Measurements from ENCODE around the gene SPAG7.

SPAG7 gene

DNA sequence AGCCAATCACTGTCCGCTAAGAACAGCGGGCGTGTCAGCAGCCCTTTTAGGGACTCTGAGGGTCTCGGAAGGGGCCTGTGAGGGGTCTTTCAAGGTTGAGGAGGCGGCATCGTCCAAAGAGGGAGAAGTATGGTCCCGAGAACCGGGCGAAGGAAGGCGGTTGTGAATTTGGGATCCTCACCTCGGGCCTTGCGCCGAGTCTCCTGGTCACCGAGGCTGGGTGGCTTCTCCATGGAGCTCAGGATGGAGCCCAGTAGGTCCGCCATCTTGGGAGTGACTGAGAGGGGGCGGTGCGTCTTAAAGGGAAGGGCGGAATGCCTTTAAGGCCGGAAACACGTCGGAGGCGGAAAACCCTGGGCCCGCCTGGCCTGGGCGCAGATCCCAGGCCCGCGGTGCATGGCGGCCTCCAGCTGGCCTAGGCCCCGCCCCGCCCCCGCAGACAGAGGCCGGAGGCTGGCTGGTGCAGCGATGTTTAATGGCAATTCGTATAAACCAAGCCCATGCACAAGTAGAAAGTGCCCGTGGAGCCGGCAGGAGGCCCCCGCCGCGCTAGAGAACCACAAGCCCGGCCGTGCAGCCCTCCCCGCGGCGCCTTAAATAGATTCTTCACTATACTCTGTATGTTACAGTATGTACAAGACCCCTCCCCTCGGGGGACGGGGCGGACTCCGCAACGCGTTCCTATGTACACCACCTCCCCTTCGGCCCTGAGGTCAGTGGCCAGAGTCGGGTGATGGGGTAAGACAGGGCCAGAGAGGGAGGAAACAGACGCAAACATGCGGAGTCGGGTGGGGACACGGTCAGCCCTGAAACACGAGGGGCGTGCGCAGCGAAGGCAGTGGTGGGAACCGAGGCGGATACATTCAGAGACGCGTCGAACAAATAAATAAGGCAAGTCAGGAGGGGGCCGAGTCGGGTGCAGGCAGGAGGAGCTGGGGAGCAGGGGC lies at the start of gene SPAG7:
TSS of gene SPAG7 (minus strand) at position 279 of the 947 bp plus-strand sequence. CDS start at position 266, 13 bp downstream.
- peak; percentile 95 for DNase-seq

DNA sequence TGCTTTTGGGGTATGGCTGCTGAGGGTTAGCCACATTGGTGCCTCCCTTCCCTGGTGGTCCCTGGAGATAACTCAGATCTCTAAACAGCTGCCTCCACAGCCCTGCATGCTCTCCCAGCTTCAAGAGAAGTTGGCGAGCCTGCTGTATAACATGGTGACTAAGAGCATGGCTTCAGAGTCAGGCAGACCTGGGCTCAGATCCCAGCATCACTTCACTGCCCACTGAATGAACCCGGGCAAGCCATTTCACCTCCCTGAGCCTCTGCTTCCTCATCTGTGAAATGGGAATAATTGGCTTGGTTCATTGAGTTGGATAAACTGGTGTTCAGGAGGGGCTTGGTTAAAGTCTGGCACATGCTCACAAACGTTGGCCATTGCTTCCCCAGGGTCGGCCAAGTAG lies 46.7 kb upstream of the SPAG7 start:
- no peak for DNase-seq

DNA sequence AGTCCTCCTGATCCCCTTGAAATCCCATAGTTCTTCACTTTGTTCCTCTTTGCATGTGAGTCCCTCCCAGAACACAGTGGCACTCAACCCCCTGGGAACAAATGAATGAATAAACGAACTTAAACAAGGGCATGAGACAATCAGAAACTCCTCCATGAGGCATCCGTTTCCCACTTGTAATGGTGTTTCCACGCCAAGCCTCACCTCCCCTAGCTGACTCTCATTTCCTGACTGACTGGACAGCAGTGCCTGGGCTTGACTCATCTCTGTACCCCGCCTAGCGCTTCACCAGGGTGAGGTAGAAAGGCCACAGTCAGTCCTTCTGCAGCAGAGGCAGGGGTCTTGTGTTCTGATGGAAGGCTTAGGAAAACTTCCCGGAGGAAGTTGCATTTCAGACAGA lies 44.3 kb upstream of the SPAG7 start:
- no peak for DNase-seq

DNA sequence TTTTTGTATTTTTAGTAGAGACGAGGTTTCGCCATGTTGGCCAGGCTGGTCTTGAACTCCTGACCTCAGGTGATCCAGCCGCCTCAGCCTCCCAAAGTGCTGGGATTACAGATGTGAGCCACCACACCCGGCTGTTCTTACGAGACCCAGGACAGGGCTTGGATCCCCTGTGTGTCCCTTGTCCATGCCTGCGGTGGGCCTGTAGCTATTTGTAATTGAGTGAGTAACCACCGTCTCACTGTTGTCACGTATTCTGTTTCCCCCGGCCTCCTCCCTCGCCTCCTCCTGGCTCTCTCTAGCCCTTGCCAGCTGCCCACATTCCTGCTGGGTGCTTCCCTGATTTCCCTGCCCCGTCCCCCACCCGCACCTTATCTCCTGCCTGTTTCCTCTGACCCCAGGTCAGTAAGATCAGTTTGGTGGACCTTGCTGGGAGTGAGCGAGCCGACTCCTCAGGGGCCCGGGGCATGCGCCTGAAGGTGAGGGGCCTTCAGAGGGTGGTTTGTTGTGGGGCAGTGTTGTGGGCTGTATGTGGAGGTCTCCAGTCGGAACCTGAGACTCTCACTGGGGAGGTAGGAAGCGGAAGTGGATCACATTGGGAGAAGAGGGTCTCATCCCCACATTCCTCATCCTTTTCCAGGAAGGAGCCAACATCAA lies 35.7 kb upstream of the SPAG7 start:
- no peak for DNase-seq

DNA sequence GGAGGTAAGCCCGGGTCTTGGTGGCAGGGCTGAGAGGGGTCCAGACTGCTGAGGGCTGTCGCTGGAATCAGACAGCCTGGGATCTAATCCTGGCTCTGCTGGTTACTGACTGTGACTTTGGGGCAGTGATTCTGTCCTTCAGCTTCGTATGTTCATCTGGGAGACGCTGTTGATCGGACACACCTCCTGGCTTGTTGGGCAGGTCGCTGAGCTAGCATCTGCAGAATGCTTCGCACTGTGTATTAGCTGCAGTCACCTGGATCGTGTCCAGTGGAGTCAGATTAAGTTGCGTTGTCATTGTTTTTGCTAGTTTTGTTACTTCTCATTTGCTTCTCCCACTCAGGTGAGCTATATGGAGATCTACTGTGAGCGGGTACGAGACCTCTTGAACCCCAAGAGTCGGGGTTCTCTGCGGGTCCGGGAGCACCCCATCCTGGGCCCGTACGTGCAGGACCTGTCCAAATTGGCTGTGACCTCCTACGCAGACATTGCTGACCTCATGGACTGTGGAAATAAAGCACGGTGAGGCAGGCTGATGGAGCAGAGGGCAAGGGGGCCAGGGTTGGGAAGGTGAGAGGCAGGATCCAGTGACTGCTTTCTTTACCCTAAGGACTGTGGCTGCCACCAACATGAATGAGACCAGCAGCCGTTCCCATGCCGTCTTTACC lies 34.6 kb upstream of the SPAG7 start:
- no peak for DNase-seq

DNA sequence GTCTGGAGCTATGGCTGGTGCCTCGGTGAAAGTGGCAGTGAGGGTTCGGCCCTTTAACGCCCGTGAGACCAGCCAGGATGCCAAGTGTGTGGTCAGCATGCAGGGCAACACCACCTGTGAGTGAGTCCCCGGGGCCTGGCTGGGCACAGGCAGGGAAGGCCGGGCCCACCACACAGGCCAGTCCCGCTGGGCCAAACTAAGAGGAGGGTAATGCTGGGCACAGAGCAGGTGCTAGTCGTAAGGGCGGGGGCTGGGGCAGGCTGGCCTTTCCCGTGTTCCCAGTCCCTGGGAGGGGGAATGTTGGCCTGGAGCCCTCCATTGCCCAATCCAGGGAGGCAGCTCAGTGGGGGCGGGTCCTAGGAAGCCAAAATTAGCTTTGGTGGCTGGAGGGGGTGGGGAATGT lies 32.6 kb upstream of the SPAG7 start:
- DNase-seq = no peak

DNA sequence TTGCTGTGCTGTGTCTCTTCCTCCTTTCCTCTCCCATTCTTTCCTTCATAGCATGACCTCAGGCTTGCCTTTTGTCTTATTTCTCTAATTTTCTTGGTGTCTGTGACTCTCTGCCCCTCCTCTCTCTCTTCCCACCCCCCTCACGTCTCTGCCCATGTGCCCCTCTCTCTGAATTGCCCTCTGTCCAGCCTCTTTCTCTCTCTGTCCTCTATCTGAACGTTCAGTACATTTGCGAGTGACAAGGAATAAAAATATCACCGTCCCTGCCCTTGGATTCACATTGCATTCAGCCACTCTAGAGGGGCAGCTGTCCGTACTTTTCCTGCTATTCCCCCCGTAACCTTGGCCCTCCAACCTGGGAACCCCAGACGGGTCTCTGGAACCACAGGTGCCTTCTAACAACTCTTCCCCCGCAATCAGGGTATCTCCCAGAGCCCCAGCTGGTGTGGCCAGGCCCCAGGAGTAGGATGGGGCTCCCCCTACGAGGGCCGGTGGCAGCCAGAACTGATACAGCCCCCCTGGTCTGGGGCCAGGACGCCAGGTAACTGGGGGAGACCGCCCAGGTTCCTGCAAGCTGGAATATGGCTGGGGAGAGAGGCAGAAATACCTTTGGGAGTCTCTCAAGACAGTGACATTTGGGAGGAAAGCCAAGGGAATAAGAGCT lies 31.9 kb upstream of the SPAG7 start:
- DNase-seq = no peak

- peak; percentile 16 for DNase-seq
Measured at GRCh38 chr17:4998732-4999429, 31.3 kb upstream of the SPAG7 start.

DNA sequence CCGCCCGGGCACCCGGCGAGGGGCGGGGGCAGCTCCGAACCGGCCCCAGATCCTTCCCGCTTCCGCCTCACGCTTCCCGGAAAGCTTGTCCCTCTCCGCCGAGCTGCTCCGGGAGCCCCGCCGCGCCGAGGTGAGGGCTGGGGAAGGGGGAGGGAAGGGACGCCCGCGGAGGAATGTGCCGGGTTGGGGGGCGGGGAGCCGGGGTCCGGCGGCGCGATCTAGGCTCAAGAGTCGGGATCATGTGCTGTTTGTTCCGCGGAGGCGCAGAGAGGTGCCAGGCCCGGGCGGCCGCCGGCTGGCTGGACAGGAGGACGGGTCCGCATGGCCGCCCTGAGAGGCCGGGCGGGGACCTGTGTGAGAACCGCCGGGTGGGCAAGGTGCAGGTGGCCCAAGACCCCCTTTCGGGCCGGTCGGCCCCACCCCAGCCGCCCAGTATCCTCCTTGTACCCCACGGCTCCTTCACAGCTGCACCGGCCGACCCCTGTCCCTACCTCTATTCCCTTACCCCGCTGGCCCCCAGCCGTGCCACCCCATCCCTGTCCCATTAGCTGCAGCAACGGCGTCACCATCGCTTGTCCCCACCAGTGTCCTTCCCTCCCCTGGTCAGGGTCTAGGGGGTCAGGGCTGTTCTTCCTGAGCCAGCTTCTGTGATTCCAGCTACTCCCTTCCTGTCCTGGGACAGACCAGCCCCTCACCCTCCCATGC lies 30.6 kb upstream of the SPAG7 start:
- DNase-seq = peak; percentile 36

DNA sequence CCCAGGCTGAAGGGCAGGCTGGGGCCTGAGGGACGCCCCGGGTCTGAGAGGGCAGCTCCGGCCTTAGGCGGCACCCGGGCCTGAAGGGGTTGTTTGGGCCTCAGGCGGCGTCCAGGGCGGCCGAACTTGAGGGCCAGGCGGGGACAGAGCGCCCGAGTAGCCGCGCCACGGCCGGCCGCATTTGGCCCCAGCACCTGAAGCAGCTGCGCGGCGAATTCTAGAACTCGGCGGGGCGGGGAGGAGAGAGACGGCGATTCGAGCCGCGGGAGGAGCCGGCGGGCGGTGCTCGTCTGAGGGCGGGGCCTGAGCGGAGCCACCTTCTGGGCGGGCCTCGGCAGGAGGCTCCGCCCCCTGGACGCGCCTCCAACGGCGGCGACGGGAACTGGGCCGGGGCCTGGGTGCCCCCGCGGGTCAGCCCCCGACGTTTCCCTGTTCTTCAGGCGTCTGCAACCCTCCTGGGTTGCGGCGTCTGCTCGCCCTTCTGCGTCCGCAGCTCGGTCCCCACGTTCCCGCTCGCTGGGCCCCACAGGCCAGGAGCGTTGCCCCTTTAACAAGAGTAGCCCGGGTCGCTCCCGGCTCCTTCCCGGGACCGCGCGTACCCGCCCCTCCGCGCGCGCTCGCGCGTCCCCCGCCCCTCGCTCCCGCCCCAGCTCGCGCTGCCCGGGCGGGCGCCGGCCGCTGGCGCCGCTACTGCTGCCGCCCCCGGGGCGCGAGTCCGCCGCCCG lies 29.8 kb upstream of the SPAG7 start, which contains the start of the genes INCA1 and KIF1C:
TSS of gene INCA1 (minus strand) at position 221 of the 725 bp plus-strand sequence. CDS start 3,085 bp downstream, outside the sequence.
TSS of gene KIF1C (plus strand) at position 649 of the 725 bp plus-strand sequence. CDS start 2,297 bp downstream, outside the sequence.
- DNase-seq = peak; percentile 95

DNA sequence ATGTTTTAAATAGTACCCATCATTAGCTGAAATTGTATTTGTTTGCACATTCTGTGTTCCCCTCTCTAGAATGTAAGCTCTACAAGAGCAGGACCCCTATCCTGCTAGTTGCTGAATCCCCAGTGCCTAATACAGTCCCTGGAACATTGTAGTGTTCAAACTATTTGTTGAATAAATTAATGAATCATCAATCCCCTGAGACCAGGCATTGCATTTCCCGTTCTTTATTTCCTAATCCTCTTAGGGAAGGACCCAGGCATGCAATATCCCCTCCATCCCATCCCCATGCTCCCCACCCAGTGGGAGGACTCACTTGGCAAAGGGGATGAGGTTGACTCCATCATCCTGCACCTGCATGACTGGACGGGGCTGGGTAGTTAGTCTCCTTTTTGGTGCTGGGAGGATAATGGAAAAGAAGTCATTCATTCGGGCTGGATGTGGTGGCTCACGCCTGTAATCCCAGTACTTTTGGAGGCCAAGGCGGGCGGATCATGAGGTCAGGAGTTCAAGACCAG lies 26.5 kb upstream of the SPAG7 start:
- DNase-seq = no peak

DNA sequence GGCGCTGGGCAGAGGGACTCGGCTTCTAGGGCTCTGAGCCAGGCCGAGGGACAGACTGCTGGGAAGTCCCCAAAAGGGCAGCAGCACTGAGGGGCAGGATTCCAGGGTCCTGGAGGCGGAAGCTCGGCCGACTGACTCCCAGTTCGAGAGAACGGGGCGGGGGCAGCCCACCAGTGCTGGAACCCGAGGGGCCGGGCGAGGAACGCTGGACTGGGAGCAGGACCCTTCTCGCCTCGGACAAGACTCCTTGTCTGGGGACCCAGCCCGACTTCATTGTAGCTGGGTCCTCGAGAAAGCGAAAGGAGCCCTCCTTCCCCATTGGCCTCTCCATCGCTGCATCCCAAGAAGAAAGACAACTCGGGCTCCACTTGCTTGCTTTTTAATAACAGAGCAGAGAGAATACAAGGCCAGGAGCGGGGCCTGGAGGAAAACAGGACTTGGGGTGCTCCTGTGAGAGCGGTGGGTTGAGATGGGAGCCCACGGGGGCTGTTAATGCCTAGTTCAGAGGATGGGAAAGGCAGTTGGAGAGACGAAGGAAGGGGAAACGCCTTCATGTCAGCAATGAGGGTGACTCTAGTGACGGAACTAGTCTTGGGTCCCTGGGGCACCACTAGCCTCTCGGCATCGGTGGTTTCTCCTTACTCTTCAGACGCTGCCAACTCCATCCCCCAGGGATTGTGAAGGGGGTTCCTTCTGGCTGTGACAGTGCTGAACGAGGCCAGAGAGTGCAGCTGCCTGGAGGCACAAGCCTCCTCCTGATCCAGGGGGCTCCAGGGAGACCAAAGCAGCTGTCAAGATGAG lies 20.4 kb upstream of the SPAG7 start:
- DNase-seq = no peak

- DNase-seq = peak; percentile 76
Measured at GRCh38 chr17:4986951-4987766, 19.5 kb upstream of the SPAG7 start, which contains the start of gene CAMTA2. Gene CAMTA2, minus strand, starts transcription at chr17:4987675. Its CDS starts 1,453 bp downstream, at chr17:4986222.

DNA sequence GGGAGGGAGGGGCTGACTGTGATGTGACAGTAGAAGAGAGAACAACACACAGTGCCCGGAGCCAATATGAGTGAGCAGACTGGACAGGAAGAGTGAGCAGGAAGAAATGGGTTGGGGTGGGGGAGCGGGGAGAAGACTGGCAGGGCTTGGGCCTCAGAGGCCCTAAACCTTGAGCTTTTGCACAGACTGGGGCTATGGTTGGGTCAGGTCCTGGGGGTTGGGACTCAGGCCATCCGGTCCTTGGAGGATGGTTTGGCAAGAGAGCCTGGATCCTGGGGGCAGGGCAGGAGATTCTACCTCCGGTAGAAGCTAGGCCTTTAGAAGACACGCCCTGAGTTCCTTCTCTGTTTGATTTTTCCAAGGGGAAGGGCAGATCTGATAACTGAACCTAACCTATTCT lies 18.8 kb upstream of the SPAG7 start:
- peak; percentile 47 for DNase-seq

- no peak for DNase-seq
Measured at GRCh38 chr17:4982305-4982704, 14.7 kb upstream of the SPAG7 start.

DNA sequence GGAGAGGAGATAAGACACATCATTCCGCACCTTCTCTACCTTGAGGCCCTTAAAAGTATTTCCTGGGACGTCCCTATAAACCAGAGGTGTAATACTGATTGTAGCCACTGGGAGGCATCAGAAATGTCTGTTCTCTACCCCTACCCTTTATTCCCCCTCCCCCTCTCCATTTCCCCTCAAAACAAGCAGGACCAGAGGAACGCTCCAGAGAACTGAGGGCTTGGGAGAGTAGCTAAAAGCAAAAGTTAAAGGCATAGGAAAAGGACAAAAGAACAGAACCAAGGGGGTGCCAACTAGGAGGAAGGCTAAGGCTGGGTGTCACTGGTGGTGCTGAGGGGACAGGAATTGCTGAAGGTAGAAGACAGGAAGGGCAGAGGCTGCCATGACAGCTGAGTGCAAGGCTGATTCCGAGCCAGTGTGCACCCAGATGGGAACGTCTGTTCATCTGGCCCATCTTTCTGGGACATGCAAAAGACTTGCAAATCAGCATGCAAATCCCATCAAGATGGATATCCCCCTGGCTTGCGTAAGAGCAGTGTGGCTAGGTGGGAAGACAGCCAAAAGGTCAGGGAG lies 13.1 kb upstream of the SPAG7 start:
- DNase-seq = peak; percentile 64

GRCh38 chr17:4978726-4979125 lies 11.1 kb upstream of the SPAG7 start:
- no peak for DNase-seq

DNA sequence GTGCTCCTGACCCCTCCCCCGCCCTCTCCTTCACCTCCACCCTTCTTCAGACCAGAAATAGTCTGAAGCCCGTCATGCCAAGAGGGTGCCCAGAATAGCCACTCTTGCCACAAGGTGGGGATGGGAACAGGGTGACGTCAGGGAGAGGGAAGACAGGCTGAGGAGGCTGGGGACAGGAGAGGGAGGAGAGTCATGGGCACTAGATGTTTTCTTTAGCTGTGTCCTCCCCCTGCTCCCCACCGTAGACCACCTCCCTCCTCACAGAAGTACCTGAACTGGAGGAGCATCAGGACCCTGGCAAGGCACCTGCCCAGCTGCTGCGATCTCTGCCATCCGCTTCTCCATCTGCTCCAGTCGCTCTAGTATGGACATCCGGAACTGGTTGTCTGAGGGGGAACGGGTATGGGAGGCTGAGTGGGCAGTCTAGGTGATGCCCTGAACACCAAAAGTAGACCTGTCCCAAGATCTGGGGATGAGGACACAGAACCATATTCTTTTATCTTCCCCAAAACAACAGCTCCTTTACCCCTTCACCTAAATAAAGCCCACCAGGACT lies 6.6 kb upstream of the SPAG7 start:
- no peak for DNase-seq
